Lung (tissue), 12 donors: Measurements from ENCODE around the gene IFI35. TPM values are rescaled to one million over a fixed set of nuclear protein-coding genes. Genes with fewer than 3 reads are reported as not detected.
"Not testable (repeated sequence)": the region's sequence is repeated elsewhere in the genome, so short reads cannot be mapped to it uniquely, and the experiment has no call there.

Experiments used
- ATAC-seq: fragments of 200-7000 bp; cut with Tn5 transposase; one replicate; pipeline ENCODE4 v1.9.1; 2020; ENCODE audit warnings: moderate number of reproducible peaks; ENCODE audit not compliant: insufficient read depth, low FRiP score
- DNase-seq, 3 donors: peaks; one replicate each; pipeline ENCODE4 v3.0.0-alpha.2; 2013 to 2017
- H3K27ac ChIP-seq, 2 donors: one replicate each; pipeline ENCODE4 v1.5.1; 2013; ENCODE audit warnings: mild to moderate bottlenecking in 2 of 2, moderate library complexity in 2 of 2, control low read depth in 1 of 2, inconsistent platforms in 1 of 2, low read depth in 1 of 2, low read length in 1 of 2
- H3K27me3 ChIP-seq, 3 donors: one replicate each; pipeline ENCODE4 v1.5.1; 2013; ENCODE audit warnings: low read length in 2 of 3; ENCODE audit not compliant: control insufficient read depth in 3 of 3, insufficient read depth in 3 of 3
- H3K36me3 ChIP-seq, 4 donors: one replicate each; pipeline ENCODE4 v1.5.1; 2013; ENCODE audit warnings: low read length in 4 of 4, mild to moderate bottlenecking in 1 of 4, moderate library complexity in 1 of 4; ENCODE audit not compliant: control insufficient read depth in 4 of 4, insufficient read depth in 4 of 4
- H3K4me1 ChIP-seq, 5 donors: one replicate each; pipeline ENCODE4 v1.5.1; 2013; ENCODE audit warnings: low read length in 5 of 5, mild to moderate bottlenecking in 2 of 5, moderate library complexity in 1 of 5; ENCODE audit not compliant: control insufficient read depth in 5 of 5, insufficient read depth in 5 of 5
- H3K4me3 ChIP-seq: one replicate; pipeline ENCODE4 v1.5.1; 2013; ENCODE audit warnings: mild to moderate bottlenecking, control low read depth, moderate library complexity
- H3K9ac ChIP-seq, 2 donors: one replicate each; pipeline ENCODE4 v1.5.1; 2013; ENCODE audit warnings: low read length in 2 of 2, control low read depth in 1 of 2; ENCODE audit not compliant: insufficient read depth in 1 of 2
- H3K9me3 ChIP-seq, 4 donors: one replicate each; pipeline ENCODE4 v1.5.1; 2013; ENCODE audit warnings: low read length in 3 of 4, mild to moderate bottlenecking in 1 of 4, moderate library complexity in 1 of 4; ENCODE audit not compliant: control insufficient read depth in 4 of 4, insufficient read depth in 3 of 4
- CTCF ChIP-seq: IDR thresholded peaks from 2 replicates; pipeline ENCODE4 v1.5.1; 2012; ENCODE audit warnings: mild to moderate bottlenecking; ENCODE audit errors: control extremely low read depth, extremely low read depth
- WGBS, 2 donors: extraction: QIAGEN DNeasy Blood & Tissue Kit; methylation state at CpG; one replicate each; pipeline ENCODE4 v1.1.7; 2013; 5-methylcytosine and 5-hydroxymethylcytosine counted together
- polyA plus RNA-seq, 2 donors: library from polyadenylated mRNA; stranded (reverse); fragments of 200-250 nt; gene quantifications; one replicate each; pipeline ENCODE4 v1.2.1, GENCODE V29; 2013
- total RNA-seq, 2 donors: library from RNA; depleted of rRNA in 1 of 2; stranded (reverse); fragments of >200 nt in 1 of 2; gene quantifications; one replicate each; pipeline ENCODE4 v1.2.1, GENCODE V29; 2014 to 2021
- donor health status: control.
- donor health status: control.
- donor health status: Bipolar disorder and iron deficiency.
- donor health status: healthy.
- donor health status: DM: yes; HTN: yes; CAD: no.

Gene IFI35
- total and polyA plus RNA-seq, 4 donors: 18.8 to 60.3 (median 38.6) TPM

- DNase-seq (no peak), ATAC-seq (no peak)
- H3K36me3 ChIP-seq: peaks cover 0 to 3% (median 0%) of the 10 kb centered on the region in 4 donors
- no peaks in the 10 kb centered on the region for H3K9me3 ChIP-seq
- no peak overlapping the region for H3K27ac ChIP-seq
- WGBS, 2 donors: 92 to 93% methylated on average over 4 of the region's 4 CpGs
- TF ChIP-seq CTCF: no peak
- H3K4me3 ChIP-seq: no peak overlapping the region
- no peak overlapping the region for H3K9ac ChIP-seq
- no peaks in the 10 kb centered on the region for H3K27me3 ChIP-seq
- H3K4me1 ChIP-seq: no peaks in the 10 kb centered on the region
These were observed 37.4 kb downstream of the IFI35 start for GRCh38 chr17:43044024-43044423.

GRCh38 chr17:43051969-43052368 is 45.4 kb downstream of the IFI35 start:
- TF ChIP-seq CTCF: no peak
- WGBS, 2 donors: 95% methylated on average over 1 of the region's 1 CpG

GRCh38 chr17:43053008-43053407 is 46.4 kb downstream of the IFI35 start:
- not testable (repeated sequence) for ATAC-seq, H3K27me3 ChIP-seq, H3K9ac ChIP-seq, H3K36me3 ChIP-seq, H3K4me3 ChIP-seq, H3K4me1 ChIP-seq, H3K9me3 ChIP-seq, DNase-seq, H3K27ac ChIP-seq
- WGBS, 2 donors: 98% methylated on average over 7 of the region's 7 CpGs

More at GRCh38 chr17:43051969-43052368, 45.4 kb downstream of the IFI35 start:
- no peaks in the 10 kb centered on the region for H3K9me3 ChIP-seq
- no peak overlapping the region for H3K4me3 ChIP-seq
- H3K4me1 ChIP-seq: no peaks in the 10 kb centered on the region
- no peak overlapping the region for H3K27ac ChIP-seq
- ATAC-seq (no peak), DNase-seq (no peak)
- no peaks in the 10 kb centered on the region for H3K27me3 ChIP-seq
- no peak overlapping the region for H3K9ac ChIP-seq
- H3K36me3 ChIP-seq: peaks cover 3 to 9% (median 5%) of the 10 kb centered on the region in 4 donors

GRCh38 chr17:43056051-43056450 is 49.5 kb downstream of the IFI35 start:
- Histone ChIP-seq H3K4me3 (no peak overlapping the region), H3K9me3 (no peaks in the 10 kb centered on the region), H3K9ac (no peak overlapping the region), H3K27ac (no peak overlapping the region), H3K36me3 (peaks cover 2 to 5% (median 4%) of the 10 kb centered on the region in 4 donors), H3K27me3 (no peaks in the 10 kb centered on the region), H3K4me1 (no peaks in the 10 kb centered on the region)
- DNase-seq: no peak
- TF ChIP-seq CTCF: no peak
- WGBS, 2 donors: 79 to 90% methylated on average over 7 of the region's 7 CpGs
- no peak for ATAC-seq
